Measurements from ENCODE around the gene ATG16L2.

- no peak for TF ChIP-seq CTCF (IDR thresholded peaks at IDR 0.05)
- TF ChIP-seq POLR2A (IDR thresholded peaks at IDR 0.05) = no peak
Measured at GRCh38 chr11:72828081-72828567, 13.9 kb downstream of the ATG16L2 start.
